ENCODE results near the gene ALPP.

GRCh38 chr2:232418466-232419244 lies 40.1 kb downstream of the ALPP start:
- TF ChIP-seq CTCF (IDR thresholded peaks at IDR 0.05) = no peak
- no peak for TF ChIP-seq POLR2A (IDR thresholded peaks at IDR 0.05)
- no peak for TF ChIP-seq POLR2AphosphoS5 (IDR thresholded peaks at IDR 0.05)

Data from breast epithelium (tissue), 3 donors.